22Rv1 (cell line): ENCODE data around the gene CGNL1.

Experiments
- ZFX ChIP-seq: fragments of 450-650 bp; IDR thresholded peaks from 2 replicates; pipeline ENCODE4 v1.6.1; 2017; ENCODE audit warnings: antibody characterized with exemption, borderline replicate concordance
- TF ChIP-seq, protein P1 (sequence below): fragments of 450-650 bp; IDR thresholded peaks from 2 replicates; pipeline ENCODE4 v1.5.1; 2017; ENCODE audit warnings: mild to moderate bottlenecking

DNA sequence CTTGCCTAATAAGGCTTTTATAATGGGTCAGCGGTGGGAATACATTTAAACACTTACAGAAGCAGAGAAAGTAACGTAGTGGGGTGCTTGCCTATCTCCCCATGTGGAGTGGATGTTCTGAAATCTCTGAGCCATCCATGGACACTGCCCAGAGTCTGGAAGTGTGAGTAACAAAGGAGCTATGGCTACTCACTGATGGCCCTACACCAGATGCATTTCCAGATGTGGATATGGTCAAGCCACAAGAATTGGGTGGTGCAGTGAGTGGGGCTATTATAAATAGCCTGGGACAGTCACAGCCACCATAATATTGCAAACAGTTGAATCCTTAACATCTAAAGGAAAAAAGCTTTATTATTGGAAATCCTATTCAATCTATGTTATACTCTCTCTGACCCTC is 96.6 kb downstream of the CGNL1 start:
- TF ChIP-seq, protein P1, sequence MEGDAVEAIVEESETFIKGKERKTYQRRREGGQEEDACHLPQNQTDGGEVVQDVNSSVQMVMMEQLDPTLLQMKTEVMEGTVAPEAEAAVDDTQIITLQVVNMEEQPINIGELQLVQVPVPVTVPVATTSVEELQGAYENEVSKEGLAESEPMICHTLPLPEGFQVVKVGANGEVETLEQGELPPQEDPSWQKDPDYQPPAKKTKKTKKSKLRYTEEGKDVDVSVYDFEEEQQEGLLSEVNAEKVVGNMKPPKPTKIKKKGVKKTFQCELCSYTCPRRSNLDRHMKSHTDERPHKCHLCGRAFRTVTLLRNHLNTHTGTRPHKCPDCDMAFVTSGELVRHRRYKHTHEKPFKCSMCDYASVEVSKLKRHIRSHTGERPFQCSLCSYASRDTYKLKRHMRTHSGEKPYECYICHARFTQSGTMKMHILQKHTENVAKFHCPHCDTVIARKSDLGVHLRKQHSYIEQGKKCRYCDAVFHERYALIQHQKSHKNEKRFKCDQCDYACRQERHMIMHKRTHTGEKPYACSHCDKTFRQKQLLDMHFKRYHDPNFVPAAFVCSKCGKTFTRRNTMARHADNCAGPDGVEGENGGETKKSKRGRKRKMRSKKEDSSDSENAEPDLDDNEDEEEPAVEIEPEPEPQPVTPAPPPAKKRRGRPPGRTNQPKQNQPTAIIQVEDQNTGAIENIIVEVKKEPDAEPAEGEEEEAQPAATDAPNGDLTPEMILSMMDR: no peak
- no peak for TF ChIP-seq ZFX
